Neural progenitor cell (in vitro differentiated cells): ENCODE results near the gene RNF213. TPM values are rescaled to one million over a fixed set of nuclear protein-coding genes. Genes with fewer than 3 reads are reported as not detected.

ENCODE experiments used
- DNase-seq: peaks from one replicate; pipeline ENCODE4 v3.0.0-alpha.2; 2016; ENCODE audit warnings: low spot score
- H2AFZ ChIP-seq: fragments of 200-600 bp; sonication (generic); replicated peaks from 2 replicates; pipeline ENCODE4 v1.6.1; 2016; ENCODE audit warnings: antibody characterized with exemption
- H3F3A ChIP-seq: fragments of 200-600 bp; sonication (generic); 2 replicates; pipeline ENCODE4 v1.6.1; 2016; ENCODE audit warnings: antibody characterized with exemption, low read depth
- H3K27ac ChIP-seq: fragments of 200-600 bp; sonication (generic); 2 replicates; pipeline ENCODE4 v1.5.1; 2016; ENCODE audit warnings: mild to moderate bottlenecking
- H3K27me3 ChIP-seq: fragments of 200-600 bp; sonication (generic); 2 replicates; pipeline ENCODE4 v1.6.1; 2016; ENCODE audit warnings: mild to moderate bottlenecking, moderate library complexity
- H3K36me3 ChIP-seq: fragments of 200-600 bp; sonication (generic); 2 replicates; pipeline ENCODE4 v1.5.1; 2016
- H3K4me1 ChIP-seq: fragments of 200-600 bp; sonication (generic); 2 replicates; pipeline ENCODE4 v1.6.1; 2016; ENCODE audit warnings: mixed run types
- H3K4me2 ChIP-seq: fragments of 200-600 bp; sonication (generic); 2 replicates; pipeline ENCODE4 v1.6.1; 2016
- H3K4me3 ChIP-seq: fragments of 200-600 bp; sonication (generic); 2 replicates; pipeline ENCODE4 v1.5.1; 2016
- H3K79me2 ChIP-seq: fragments of 200-600 bp; sonication (generic); 2 replicates; pipeline ENCODE4 v1.6.1; 2016; ENCODE audit warnings: low read depth
- H3K9ac ChIP-seq: fragments of 200-600 bp; sonication (generic); 2 replicates; pipeline ENCODE4 v1.6.1; 2016
- H3K9me3 ChIP-seq: fragments of 200-600 bp; sonication (generic); 2 replicates; pipeline ENCODE4 v1.5.1; 2016; ENCODE audit warnings: low read depth
- H4K20me1 ChIP-seq: fragments of 200-600 bp; sonication (generic); 2 replicates; pipeline ENCODE4 v1.6.1; 2016; ENCODE audit warnings: low read depth
- H3K27ac Mint-ChIP-seq: 3 replicates; pipeline ENCODE4 v1.8.0; 2021; ENCODE audit warnings: mixed read lengths
- H3K27me3 Mint-ChIP-seq: 2 replicates; pipeline ENCODE4 v1.8.0; 2022; ENCODE audit warnings: low read depth, mild to moderate bottlenecking, inconsistent platforms, moderate library complexity, mixed read lengths; ENCODE audit not compliant: insufficient read depth
- H3K36me3 Mint-ChIP-seq: 3 replicates; pipeline ENCODE4 v1.8.0; 2021; ENCODE audit warnings: mixed read lengths
- H3K4me1 Mint-ChIP-seq: 3 replicates; pipeline ENCODE4 v1.8.0; 2021; ENCODE audit warnings: mixed read lengths
- H3K4me3 Mint-ChIP-seq: 3 replicates; pipeline ENCODE4 v1.8.0; 2021; ENCODE audit warnings: mild to moderate bottlenecking, moderate library complexity, mixed read lengths
- H3K9me3 Mint-ChIP-seq: 3 replicates; pipeline ENCODE4 v1.8.0; 2020; ENCODE audit warnings: mixed read lengths
- EZH2 ChIP-seq: fragments of 200-600 bp; sonication (generic); IDR thresholded peaks from 2 replicates; pipeline ENCODE4 v1.6.1; 2017; ENCODE audit warnings: antibody characterized with exemption, mild to moderate bottlenecking, moderate library complexity
- EZH2phosphoT487 ChIP-seq: fragments of 200-600 bp; sonication (generic); IDR thresholded peaks from 2 replicates; pipeline ENCODE4 v1.6.1; 2017; ENCODE audit warnings: antibody characterized with exemption
- total RNA-seq: library from RNA; depleted of rRNA; stranded (reverse); fragments of >200 nt; gene quantifications from 2 replicates; pipeline ENCODE4 v1.2.3, GENCODE V29; 2015; ENCODE audit warnings: low replicate concordance
- TF ChIP-seq, protein P1 (sequence below): fragments of 200-600 bp; sonication (generic); IDR thresholded peaks from 2 replicates; pipeline ENCODE4 v1.5.1; 2017; ENCODE audit warnings: antibody characterized with exemption, mild to moderate bottlenecking

RNF213 gene
- total RNA-seq, 1 donor from 2014 or later = 19.8 TPM

- DNase-seq = no peak
- H4K20me1 ChIP-seq = no peaks in the 10 kb centered on the region
- H3K4me1 Mint-ChIP-seq = peaks cover 2% of the 10 kb centered on the region
These were observed 8.7 kb upstream of the RNF213 start for GRCh38 chr17:80251966-80252365.

GRCh38 chr17:80252871-80253270 is 7.8 kb upstream of the RNF213 start:
- Mint-ChIP-seq H3K36me3 (peaks cover 3% of the 10 kb centered on the region), H3K27ac (no peak overlapping the region), H3K4me3 (no peak overlapping the region), H3K9me3 (no peaks in the 10 kb centered on the region), H3K27me3 (no peaks in the 10 kb centered on the region), H3K4me1 (peaks cover 5% of the 10 kb centered on the region)
- H3K9ac ChIP-seq = no peak overlapping the region
- peaks cover 7% of the 10 kb centered on the region for H3F3A ChIP-seq
- no peaks in the 10 kb centered on the region for H3K27me3 ChIP-seq
- no peak overlapping the region for H3K4me2 ChIP-seq
- no peak overlapping the region for H3K27ac ChIP-seq
- H2AFZ ChIP-seq = no peak overlapping the region
- H3K36me3 ChIP-seq = no peaks in the 10 kb centered on the region
- no peak overlapping the region for H3K4me3 ChIP-seq
- no peaks in the 10 kb centered on the region for H3K4me1 ChIP-seq
- H3K79me2 ChIP-seq = no peaks in the 10 kb centered on the region
- no peaks in the 10 kb centered on the region for H4K20me1 ChIP-seq
- DNase-seq = peak; percentile 70
- H3K9me3 ChIP-seq = no peaks in the 10 kb centered on the region
- TF ChIP-seq EZH2phosphoT487 = no peak
- no peak for TF ChIP-seq EZH2
- TF ChIP-seq, protein P1, sequence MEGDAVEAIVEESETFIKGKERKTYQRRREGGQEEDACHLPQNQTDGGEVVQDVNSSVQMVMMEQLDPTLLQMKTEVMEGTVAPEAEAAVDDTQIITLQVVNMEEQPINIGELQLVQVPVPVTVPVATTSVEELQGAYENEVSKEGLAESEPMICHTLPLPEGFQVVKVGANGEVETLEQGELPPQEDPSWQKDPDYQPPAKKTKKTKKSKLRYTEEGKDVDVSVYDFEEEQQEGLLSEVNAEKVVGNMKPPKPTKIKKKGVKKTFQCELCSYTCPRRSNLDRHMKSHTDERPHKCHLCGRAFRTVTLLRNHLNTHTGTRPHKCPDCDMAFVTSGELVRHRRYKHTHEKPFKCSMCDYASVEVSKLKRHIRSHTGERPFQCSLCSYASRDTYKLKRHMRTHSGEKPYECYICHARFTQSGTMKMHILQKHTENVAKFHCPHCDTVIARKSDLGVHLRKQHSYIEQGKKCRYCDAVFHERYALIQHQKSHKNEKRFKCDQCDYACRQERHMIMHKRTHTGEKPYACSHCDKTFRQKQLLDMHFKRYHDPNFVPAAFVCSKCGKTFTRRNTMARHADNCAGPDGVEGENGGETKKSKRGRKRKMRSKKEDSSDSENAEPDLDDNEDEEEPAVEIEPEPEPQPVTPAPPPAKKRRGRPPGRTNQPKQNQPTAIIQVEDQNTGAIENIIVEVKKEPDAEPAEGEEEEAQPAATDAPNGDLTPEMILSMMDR = peak; percentile 60

More at GRCh38 chr17:80251966-80252365, 8.7 kb upstream of the RNF213 start:
- H3K4me3 Mint-ChIP-seq = no peak overlapping the region
- no peak overlapping the region for H3K4me2 ChIP-seq
- no peaks in the 10 kb centered on the region for H3K27me3 ChIP-seq
- H2AFZ ChIP-seq = no peak overlapping the region
- no peaks in the 10 kb centered on the region for H3K27me3 Mint-ChIP-seq
- H3K36me3 ChIP-seq = no peaks in the 10 kb centered on the region
- TF ChIP-seq EZH2phosphoT487 = no peak
- TF ChIP-seq, protein P1 = no peak
- TF ChIP-seq EZH2 = no peak
- no peaks in the 10 kb centered on the region for H3K9me3 Mint-ChIP-seq
- H3K27ac ChIP-seq = no peak overlapping the region
- H3F3A ChIP-seq = no peaks in the 10 kb centered on the region
- H3K4me3 ChIP-seq = no peak overlapping the region
- no peaks in the 10 kb centered on the region for H3K9me3 ChIP-seq
- no peaks in the 10 kb centered on the region for H3K4me1 ChIP-seq
- H3K9ac ChIP-seq = no peak overlapping the region
- no peak overlapping the region for H3K27ac Mint-ChIP-seq
- peaks cover 3% of the 10 kb centered on the region for H3K36me3 Mint-ChIP-seq
- H3K79me2 ChIP-seq = no peaks in the 10 kb centered on the region

GRCh38 chr17:80253631-80254395 is 6.8 kb upstream of the RNF213 start:
- no peaks in the 10 kb centered on the region for H3K9me3 ChIP-seq
- H3K27me3 ChIP-seq = peaks cover 2% of the 10 kb centered on the region
- no peak overlapping the region for H3K4me2 ChIP-seq
- H2AFZ ChIP-seq = no peak overlapping the region
- Mint-ChIP-seq H3K4me3 (no peak overlapping the region), H3K9me3 (no peaks in the 10 kb centered on the region), H3K27ac (no peak overlapping the region), H3K4me1 (peaks cover 11% of the 10 kb centered on the region), H3K27me3 (peaks cover under 1% of the 10 kb centered on the region), H3K36me3 (peaks cover 3% of the 10 kb centered on the region)
- H3F3A ChIP-seq = peaks cover 15% of the 10 kb centered on the region
- TF ChIP-seq EZH2phosphoT487 (no peak), EZH2 (no peak)
- TF ChIP-seq, protein P1 = no peak
- H3K36me3 ChIP-seq = no peaks in the 10 kb centered on the region
- no peak overlapping the region for H3K9ac ChIP-seq
- no peak overlapping the region for H3K27ac ChIP-seq
- H4K20me1 ChIP-seq = no peaks in the 10 kb centered on the region
- DNase-seq = no peak
- no peaks in the 10 kb centered on the region for H3K4me1 ChIP-seq
- H3K79me2 ChIP-seq = no peaks in the 10 kb centered on the region
- no peak overlapping the region for H3K4me3 ChIP-seq
